ENCODE data around the gene LARGE1.

LARGE1 gene

DNA sequence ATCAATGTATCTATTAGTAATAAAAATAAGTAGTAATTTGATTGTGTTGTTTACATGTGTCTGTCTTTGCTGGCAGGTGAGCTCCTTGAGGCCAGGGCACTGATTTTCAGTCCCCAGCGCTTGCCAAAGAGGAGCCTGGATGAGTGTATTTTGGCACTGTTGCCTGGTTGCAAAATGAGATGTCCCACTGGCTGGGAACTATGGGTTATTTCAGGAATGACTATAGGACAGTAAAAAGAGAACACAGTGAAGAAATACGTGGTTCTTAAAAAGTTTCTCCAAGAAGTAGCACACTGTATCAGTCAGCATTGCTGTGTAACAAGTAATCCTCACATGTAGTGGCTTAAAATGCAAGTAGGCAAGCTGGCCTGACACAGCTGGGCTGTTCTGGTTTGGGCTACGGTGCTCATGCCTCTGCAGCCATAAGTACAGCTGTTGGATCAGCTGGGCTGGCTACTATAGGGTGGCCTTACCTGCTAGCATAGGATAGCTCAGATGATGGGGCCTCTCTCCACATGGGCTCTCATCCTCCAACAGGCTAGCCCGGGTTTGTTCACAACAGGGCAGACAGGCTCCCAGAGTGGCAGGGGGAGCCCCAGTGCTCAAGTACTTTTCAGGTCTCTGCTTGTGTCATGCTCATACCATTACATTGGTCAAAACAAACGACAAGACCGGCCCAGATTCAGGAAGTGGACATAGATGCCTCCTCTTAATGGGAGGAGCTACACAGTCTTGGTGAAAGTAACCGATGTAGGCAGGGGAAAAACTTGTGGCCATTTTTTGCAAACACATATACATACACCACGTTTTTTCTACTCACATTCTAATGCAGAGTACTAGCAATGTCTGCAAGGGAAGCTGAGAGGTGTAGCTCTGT is 399.1 kb downstream of the LARGE1 start:
- DNase-seq (ENCODE audit: low read depth) = no peak

GRCh38 chr22:33519974-33520903 is 400.0 kb downstream of the LARGE1 start:
- DNase-seq (ENCODE audit: low read depth) = no peak

DNA sequence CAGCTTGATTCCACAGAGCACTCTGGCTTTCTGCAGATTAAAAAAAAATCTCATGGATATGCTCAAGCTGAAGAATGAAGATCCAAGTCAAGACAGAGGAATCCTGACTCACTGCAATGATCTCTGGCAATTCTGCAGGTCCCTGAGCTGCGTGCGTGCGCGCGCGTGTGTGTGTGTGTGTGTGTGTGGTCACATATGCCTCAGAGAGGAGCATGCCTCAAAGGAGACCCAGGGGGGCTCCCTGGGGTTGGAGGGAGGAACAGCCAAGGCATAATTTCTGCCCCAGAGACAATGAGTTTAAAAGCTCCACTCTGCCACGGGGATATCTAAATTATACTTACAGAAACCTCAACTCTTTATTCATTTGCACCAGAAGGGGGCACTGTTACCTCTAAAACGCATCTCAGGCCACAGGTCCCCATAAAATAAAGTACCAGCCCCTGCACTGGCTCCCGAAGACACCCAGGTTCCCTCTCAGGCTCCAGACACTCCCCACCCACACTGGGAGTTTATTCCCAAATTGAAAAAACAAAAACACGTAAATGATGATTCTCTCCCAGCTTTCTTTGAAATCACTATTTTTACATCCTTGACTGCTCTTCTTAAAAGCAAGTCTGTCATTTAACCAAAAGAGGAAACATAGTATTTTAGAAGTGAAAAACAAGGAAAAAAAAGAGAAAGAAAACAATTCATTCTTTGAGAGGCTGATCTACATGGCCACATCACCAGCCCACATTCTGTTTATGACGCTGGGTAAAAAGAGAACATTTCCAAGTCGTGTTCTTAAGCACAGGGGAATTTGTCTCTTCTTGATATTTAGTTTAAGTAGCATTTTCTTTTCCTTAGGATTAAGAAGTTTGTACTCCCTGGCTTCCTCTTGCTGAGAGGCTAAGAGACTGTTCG is 401.0 kb downstream of the LARGE1 start:
- DNase-seq (ENCODE audit: low read depth) = peak; percentile 54

DNA sequence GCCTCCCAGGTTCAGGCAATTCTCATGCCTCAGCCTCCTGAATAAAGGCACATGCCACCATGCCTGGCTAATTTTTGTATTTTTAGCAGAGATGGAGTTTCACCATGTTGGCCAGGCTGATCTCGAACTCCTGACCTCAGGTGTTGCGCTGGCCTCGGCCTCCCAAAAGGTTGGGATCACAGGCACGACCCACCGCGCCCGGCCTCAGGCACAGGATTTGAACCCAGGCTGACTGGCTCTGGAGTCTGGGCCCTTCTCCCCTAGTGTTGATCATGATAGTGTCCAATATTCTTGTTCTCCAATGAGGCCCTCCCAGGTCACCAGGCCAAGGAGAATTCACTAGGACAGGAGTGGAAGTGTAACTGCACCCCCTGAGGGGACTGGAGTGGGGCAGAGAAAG is 401.9 kb downstream of the LARGE1 start:
- DNase-seq (ENCODE audit: low read depth) = no peak

DNA sequence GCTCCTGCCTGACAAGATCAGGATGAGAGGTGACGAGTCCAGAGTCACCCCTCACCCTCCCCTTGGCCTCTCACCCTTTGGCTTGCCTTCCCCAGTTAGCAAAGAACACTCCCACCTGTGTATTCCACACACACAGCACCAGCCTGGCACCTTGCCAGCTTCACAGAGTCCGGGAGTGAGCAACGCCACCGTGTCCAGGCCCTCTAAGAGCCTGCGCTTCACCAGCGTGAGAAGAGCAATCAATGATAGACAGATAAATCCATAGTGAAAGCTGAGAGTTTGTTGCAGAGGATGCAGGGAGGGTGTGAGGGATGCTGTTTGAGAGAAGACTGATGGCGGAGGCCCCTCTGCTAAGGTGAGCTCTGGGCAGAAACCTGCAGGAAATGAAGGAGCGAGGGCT is 404.5 kb downstream of the LARGE1 start:
- DNase-seq (ENCODE audit: low read depth) = no peak

DNA sequence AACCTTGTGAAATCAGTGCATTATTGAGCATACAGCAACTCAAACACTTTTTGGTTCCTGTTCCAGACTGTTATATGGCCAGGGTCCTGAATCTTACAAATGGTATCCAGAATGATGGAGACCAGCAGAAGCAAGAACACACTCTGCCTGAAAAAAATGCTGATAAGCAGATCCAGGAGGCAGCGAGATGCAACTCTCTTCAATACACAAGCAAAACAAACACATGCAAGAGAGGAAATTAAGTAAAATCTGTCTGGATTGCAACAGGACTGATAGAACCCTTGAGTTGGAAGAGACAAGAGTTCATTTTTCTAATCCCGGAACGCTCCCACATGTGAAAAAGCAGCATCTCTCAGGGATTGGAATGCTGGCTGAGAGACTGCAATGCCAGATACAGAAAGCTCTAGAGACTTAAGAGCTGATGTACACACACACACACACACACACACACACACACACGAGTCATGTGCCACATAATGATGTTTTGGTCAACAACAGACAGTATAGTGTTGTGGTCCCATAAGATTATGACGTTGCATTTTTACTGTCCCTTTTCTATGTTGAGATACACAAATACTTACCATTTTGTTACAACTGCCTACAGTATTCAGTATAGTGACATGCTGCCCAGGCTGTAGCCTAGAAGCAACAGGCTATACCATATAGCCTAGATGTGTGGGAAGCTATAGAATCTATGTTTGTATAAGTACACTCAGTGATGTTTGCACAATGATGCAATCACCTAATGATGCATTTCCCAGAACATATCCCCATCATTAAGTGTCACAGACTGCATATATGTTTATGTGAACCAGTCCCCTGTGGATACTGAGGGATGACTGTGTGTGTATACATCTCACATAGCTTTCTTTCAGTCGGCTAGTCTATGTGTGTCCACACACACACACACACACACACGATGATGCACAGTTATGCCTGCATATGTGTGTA is 406.6 kb downstream of the LARGE1 start:
- no peak for DNase-seq (ENCODE audit: low read depth)

- no peak for DNase-seq (ENCODE audit: low read depth)
Measured at GRCh38 chr22:33512908-33513307, 407.4 kb downstream of the LARGE1 start.

DNA sequence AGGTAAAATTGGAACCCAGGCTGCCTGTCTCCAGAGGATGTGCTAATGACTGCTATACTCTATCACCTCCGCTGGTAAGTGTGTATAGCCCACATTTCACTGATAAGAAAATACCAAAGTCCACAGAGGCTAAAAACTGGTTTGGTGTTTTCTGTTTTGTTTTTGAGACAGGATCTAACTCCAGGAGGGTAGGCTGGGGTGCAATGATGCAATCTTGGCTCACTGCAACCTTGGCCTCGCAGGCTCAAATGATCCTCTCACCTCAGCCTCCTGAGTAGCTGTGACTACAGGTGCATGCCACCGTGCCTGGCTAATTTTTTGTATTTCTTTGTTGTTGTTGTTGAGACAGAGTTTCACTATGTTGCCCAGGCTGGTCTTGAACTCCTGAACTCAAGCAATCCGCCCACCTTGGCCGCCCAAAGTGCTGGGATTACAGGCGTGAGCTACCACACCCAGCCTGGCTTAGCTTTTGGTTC is 409.8 kb downstream of the LARGE1 start:
- DNase-seq (ENCODE audit: low read depth) = no peak

DNA sequence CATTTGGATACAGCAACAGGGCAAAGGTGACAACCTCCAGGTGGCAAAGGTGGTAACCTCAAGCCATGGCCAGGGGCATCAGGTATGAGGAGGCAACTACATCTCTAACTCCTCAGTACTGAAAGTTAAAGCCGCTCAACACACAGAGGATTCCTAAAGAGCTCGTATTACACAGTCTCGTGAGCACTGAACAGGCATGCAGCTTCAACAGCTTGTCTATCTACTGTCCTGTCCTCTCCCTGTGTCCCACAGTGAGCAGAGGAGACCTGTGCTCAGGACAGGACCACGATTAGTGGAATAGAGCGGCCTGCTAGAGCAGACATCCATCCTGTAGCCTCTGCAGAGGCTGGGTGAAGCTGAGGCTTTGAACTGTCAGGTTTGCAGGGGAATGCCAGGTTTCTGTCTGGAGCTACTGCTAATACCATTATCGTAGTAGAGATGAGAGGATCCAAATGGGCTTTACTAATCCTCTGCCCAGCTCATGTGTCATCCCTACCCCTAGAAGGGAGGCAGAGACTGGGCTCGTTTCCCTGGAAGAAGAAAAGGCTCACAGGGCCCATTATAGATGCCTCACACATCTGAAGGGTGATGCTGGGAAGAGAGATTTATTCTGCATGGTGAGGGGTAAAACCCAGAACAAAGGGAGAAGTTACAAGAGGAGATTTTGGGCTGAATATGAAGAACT is 415.2 kb downstream of the LARGE1 start:
- DNase-seq (ENCODE audit: low read depth) = no peak

GRCh38 chr22:33496112-33496511 is 424.2 kb downstream of the LARGE1 start:
- DNase-seq (ENCODE audit: low read depth) = no peak

GRCh38 chr22:33493476-33494205 is 426.6 kb downstream of the LARGE1 start:
- no peak for DNase-seq (ENCODE audit: low read depth)

GRCh38 chr22:33492210-33492651 is 428.0 kb downstream of the LARGE1 start:
- no peak for DNase-seq (ENCODE audit: low read depth)

DNA sequence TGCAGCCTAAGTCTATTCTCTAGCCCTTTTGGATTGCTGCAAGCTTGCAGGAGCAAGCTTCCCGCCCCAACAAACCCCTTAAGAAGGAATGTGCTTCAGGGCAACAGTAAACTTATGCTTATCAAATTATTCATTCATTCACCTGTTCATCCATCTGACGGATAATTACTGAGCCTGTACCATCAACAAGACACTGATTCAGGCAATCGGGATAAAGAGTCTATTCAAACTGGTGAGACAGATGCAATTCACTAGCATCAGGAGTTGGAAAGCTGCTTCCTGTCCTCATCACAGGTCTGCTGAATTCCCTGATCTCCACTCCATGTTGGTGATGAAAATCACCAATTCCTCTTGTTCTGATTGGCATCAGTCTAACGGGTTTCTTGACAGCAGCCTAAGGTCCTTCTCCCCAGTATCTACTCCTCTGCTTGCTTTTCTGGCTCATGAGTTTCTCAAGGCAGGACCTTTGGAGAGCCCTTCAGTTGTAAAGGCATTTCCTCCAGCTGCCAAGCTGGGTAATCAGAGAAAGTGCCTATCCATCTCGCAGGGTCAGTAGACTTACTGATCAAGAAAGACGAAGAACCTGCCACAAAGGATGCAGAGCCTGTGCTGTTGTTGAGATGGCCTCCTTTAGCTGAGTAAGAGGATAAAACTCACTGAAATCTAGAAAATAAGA is 433.1 kb downstream of the LARGE1 start:
- no peak for DNase-seq (ENCODE audit: low read depth)

DNA sequence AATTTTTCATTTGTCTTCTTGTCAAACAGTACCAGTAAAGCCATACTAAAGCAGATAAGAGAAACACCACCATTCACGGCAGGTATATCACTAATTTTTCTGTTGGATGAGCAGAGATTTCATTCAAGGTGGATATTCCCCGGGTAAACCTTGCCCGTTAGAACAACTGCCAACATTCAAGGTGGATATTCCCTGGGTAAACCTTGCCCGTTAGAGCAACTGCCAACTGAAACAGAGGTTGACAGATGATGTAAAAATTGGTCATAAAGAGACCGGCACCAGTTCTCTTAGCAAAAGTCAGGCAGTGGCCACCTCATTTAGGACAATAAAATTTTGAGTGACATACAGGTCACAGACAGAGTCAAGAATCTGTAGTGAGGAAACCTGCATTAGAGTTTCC is 438.7 kb downstream of the LARGE1 start:
- no peak for DNase-seq (ENCODE audit: low read depth)

- no peak for DNase-seq (ENCODE audit: low read depth)
Measured at GRCh38 chr22:33477120-33478111, 442.9 kb downstream of the LARGE1 start.

DNA sequence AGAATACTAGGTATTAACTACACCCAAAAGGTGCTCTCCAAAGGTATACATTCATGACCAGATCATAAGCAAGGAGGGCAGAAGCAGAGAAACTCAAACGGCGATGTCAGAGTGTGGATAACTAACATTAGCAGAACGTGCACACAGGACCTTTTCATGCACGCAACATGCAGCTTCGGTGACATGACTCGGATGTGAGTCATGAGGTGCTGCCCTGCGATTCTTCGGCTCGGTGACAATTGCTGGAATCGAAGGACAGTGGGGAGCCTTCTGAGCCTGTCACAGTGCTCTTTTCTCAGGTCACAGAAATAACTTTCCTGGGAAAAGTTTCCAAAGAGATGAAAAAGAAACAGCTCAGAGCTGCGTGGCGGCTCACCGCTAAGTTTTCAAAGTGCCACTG is 443.6 kb downstream of the LARGE1 start:
- peak; percentile 7 for DNase-seq (ENCODE audit: low read depth)

- no peak for DNase-seq (ENCODE audit: low read depth)
Measured at GRCh38 chr22:33476206-33476605, 444.1 kb downstream of the LARGE1 start.

All from stromal cell of bone marrow (primary cell).